SH-SY5Y (cell line): ENCODE results near the gene RC3H1.

Experiments used
- GATA2 ChIP-seq: IDR thresholded peaks from 2 replicates; pipeline ENCODE4 v1.6.1; 2011; ENCODE audit warnings: mild to moderate bottlenecking, low read depth, low read length
- GATA3 ChIP-seq: IDR thresholded peaks from 2 replicates; pipeline ENCODE4 v1.6.1; 2011; ENCODE audit warnings: low read depth, mild to moderate bottlenecking, low read length, moderate library complexity

DNA sequence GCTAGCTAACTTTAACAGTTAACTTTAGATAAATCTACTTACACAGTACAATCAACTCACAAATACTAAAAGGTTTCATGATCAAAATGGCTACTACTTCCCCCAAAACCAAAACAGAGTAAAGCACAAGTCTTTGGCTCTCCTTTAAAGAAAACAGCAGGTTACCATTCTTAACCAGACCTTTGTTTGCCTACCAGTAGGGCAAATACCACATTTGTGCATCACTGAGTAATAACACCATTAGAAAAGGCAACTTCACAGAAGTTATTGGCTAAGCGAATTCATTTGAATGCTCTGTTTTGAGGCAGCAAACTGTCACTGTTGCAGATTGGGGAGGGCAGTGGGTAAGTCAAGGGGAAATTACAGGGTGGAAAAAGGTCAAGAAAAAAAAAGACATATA lies 87.7 kb downstream of the RC3H1 start:
- no peak for TF ChIP-seq GATA2
- no peak for TF ChIP-seq GATA3
